ENCODE data around the gene DOCK3.

The DOCK3 gene

DNA sequence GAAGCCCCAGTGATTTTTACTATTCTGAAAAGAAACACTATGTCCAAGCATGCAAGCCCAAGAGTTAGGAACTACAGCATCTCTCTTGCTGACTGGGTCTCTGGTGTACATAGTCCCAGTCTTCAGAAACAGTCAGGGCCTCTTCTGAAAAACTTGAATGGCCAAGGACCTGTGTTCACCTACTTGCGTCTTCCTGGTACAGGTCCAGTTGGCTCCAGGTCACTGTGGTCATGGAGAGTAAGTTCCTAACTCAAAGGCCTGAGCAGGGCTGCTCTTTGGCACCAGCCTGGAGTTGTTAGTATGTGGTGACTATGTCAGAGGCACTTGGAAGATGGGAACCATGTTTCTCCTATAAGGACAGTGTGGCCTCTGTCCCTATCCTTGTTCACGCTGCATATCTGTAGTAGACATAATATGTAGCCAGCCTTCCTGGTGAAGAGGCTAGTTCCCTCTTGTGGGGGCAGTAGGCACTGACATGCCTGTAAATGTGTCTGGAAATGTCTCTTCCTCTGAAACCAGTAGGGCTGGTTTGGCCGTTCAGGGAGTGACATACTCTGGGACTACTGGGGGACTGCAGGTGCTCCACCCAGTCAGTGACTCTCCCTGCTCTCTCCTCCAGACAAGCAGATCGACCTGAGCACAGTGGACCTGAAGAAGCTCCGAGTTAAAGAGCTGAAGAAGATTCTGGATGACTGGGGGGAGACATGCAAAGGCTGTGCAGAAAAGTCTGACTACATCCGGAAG lies 713.7 kb downstream of the DOCK3 start:
- no peak overlapping the region for H3K9ac ChIP-seq (ENCODE audit: low read depth, low read length)
- H3K27me3 ChIP-seq (ENCODE audit: insufficient read depth, low read length): no peaks in the 10 kb centered on the region
- peaks cover 58% of the 10 kb centered on the region for H3K36me3 ChIP-seq (ENCODE audit: insufficient read depth, low read length)
- H3K4me3 ChIP-seq (ENCODE audit: low read length): peak overlapping the region; percentile 20; the same call in 1 of the 2 replicates
- H3K27ac ChIP-seq (ENCODE audit: low read depth, low read length): peak overlapping the region; percentile 15; the same call in 1 of the 2 replicates
- 97% methylated on average over 6 of the region's 6 CpGs for WGBS
- H3K4me1 ChIP-seq (ENCODE audit: insufficient read depth, low read length): peaks cover 18% of the 10 kb centered on the region
- peaks cover 6% of the 10 kb centered on the region; the same call in 1 of the 2 replicates for H3K9me3 ChIP-seq (ENCODE audit: insufficient read depth, low read depth, low read length)

- Histone ChIP-seq H3K36me3 (ENCODE audit: insufficient read depth, low read length) (peaks cover 70% of the 10 kb centered on the region), H3K4me1 (ENCODE audit: insufficient read depth, low read length) (peaks cover 17% of the 10 kb centered on the region), H3K27me3 (ENCODE audit: insufficient read depth, low read length) (no peaks in the 10 kb centered on the region), H3K4me3 (ENCODE audit: low read length) (no peak overlapping the region), H3K27ac (ENCODE audit: low read depth, low read length) (no peak overlapping the region), H3K9me3 (ENCODE audit: insufficient read depth, low read depth, low read length) (peaks cover 6% of the 10 kb centered on the region; the same call in 1 of the 2 replicates), H3K9ac (ENCODE audit: low read depth, low read length) (no peak overlapping the region)
- WGBS: 91% methylated on average over 6 of the region's 6 CpGs
These were observed 714.9 kb downstream of the DOCK3 start for GRCh38 chr3:51389423-51390183.

- peak overlapping the region; percentile 71 for H3K27ac ChIP-seq (ENCODE audit: low read depth, low read length)
- WGBS: 54% methylated on average over 29 of the region's 29 CpGs
- H3K4me1 ChIP-seq (ENCODE audit: insufficient read depth, low read length): peaks cover 17% of the 10 kb centered on the region
These were observed 715.7 kb downstream of the DOCK3 start for GRCh38 chr3:51390246-51391074.

GRCh38 chr3:51391075-51391565 lies 716.4 kb downstream of the DOCK3 start, which contains the start of gene RBM15B:
Gene RBM15B, plus strand, starts transcription at chr3:51391285. Its CDS starts 115 bp downstream, at chr3:51391400.
- WGBS: under 1% methylated on average over 83 of the region's 83 CpGs
- Histone ChIP-seq H3K27me3 (ENCODE audit: insufficient read depth, low read length) (no peaks in the 10 kb centered on the region), H3K36me3 (ENCODE audit: insufficient read depth, low read length) (peaks cover 83% of the 10 kb centered on the region), H3K9me3 (ENCODE audit: insufficient read depth, low read depth, low read length) (peaks cover 6% of the 10 kb centered on the region; the same call in 1 of the 2 replicates), H3K27ac (ENCODE audit: low read depth, low read length) (peak within 1 kb of the TSS; percentile 90), H3K4me1 (ENCODE audit: insufficient read depth, low read length) (peaks cover 16% of the 10 kb centered on the region), H3K9ac (ENCODE audit: low read depth, low read length) (peak within 1 kb of the TSS; percentile 98), H3K4me3 (ENCODE audit: low read length) (peak within 1 kb of the TSS; percentile 78)

More at GRCh38 chr3:51390246-51391074, 715.7 kb downstream of the DOCK3 start:
- H3K9me3 ChIP-seq (ENCODE audit: insufficient read depth, low read depth, low read length): peaks cover 6% of the 10 kb centered on the region; the same call in 1 of the 2 replicates
- peak overlapping the region; percentile 46 for H3K4me3 ChIP-seq (ENCODE audit: low read length)
- H3K36me3 ChIP-seq (ENCODE audit: insufficient read depth, low read length): peaks cover 78% of the 10 kb centered on the region
- H3K9ac ChIP-seq (ENCODE audit: low read depth, low read length): peak overlapping the region; percentile 55
- H3K27me3 ChIP-seq (ENCODE audit: insufficient read depth, low read length): no peaks in the 10 kb centered on the region

DNA sequence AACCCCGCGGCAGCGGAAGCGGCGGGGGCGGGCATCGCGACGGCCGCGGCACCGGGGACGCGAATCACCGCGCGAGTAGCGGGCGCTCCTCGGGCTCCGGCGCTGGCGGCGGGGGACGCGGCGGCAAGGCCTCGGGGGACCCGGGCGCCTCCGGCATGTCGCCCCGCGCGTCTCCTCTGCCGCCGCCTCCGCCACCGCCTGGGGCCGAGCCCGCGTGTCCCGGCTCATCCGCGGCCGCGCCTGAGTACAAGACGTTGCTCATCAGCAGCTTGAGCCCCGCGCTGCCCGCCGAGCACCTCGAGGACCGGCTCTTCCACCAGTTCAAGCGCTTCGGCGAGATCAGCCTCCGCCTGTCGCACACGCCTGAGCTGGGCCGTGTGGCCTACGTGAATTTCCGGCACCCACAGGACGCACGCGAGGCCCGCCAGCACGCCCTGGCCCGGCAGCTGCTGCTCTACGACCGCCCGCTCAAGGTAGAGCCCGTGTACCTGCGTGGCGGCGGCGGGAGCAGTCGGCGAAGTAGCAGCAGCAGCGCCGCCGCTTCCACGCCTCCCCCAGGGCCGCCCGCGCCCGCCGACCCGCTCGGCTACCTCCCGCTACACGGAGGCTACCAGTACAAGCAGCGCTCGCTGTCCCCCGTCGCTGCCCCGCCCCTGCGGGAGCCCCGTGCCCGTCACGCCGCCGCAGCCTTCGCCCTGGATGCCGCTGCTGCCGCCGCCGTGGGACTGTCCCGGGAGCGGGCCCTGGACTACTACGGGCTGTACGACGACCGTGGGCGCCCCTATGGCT lies 717.0 kb downstream of the DOCK3 start:
- H3K27me3 ChIP-seq (ENCODE audit: insufficient read depth, low read length): no peaks in the 10 kb centered on the region
- peak overlapping the region; percentile 98 for H3K9ac ChIP-seq (ENCODE audit: low read depth, low read length)
- WGBS: 6% methylated on average over 115 of the region's 115 CpGs
- peaks cover 83% of the 10 kb centered on the region for H3K36me3 ChIP-seq (ENCODE audit: insufficient read depth, low read length)
- H3K4me1 ChIP-seq (ENCODE audit: insufficient read depth, low read length): peaks cover 10% of the 10 kb centered on the region
- H3K9me3 ChIP-seq (ENCODE audit: insufficient read depth, low read depth, low read length): peaks cover 6% of the 10 kb centered on the region; the same call in 1 of the 2 replicates
- H3K4me3 ChIP-seq (ENCODE audit: low read length): peak overlapping the region; percentile 78
- H3K27ac ChIP-seq (ENCODE audit: low read depth, low read length): peak overlapping the region; percentile 90

- peaks cover 85% of the 10 kb centered on the region for H3K36me3 ChIP-seq (ENCODE audit: insufficient read depth, low read length)
- peaks cover 10% of the 10 kb centered on the region for H3K4me1 ChIP-seq (ENCODE audit: insufficient read depth, low read length)
- H3K9ac ChIP-seq (ENCODE audit: low read depth, low read length): peak overlapping the region; percentile 98
- H3K4me3 ChIP-seq (ENCODE audit: low read length): peak overlapping the region; percentile 78
- no peaks in the 10 kb centered on the region for H3K27me3 ChIP-seq (ENCODE audit: insufficient read depth, low read length)
- H3K27ac ChIP-seq (ENCODE audit: low read depth, low read length): peak overlapping the region; percentile 90; the same call in 1 of the 2 replicates
- H3K9me3 ChIP-seq (ENCODE audit: insufficient read depth, low read depth, low read length): peaks cover 6% of the 10 kb centered on the region; the same call in 1 of the 2 replicates
- WGBS: 93% methylated on average over 42 of the region's 42 CpGs
These were observed 717.8 kb downstream of the DOCK3 start for GRCh38 chr3:51392355-51393133.

DNA sequence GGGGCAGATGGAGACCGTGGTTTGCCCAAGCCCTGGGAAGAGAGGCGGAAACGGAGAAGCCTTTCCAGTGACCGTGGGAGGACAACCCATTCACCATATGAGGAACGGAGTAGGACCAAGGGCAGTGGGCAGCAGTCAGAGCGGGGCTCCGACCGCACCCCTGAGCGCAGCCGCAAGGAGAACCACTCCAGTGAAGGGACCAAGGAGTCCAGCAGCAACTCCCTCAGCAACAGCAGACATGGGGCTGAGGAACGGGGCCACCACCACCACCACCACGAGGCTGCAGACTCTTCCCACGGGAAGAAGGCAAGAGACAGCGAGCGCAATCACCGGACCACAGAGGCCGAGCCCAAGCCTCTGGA lies 718.4 kb downstream of the DOCK3 start:
- Histone ChIP-seq H3K27ac (ENCODE audit: low read depth, low read length) (no peak overlapping the region), H3K4me1 (ENCODE audit: insufficient read depth, low read length) (peaks cover 10% of the 10 kb centered on the region), H3K4me3 (ENCODE audit: low read length) (peak overlapping the region; percentile 78; the same call in 1 of the 2 replicates), H3K36me3 (ENCODE audit: insufficient read depth, low read length) (peaks cover 84% of the 10 kb centered on the region), H3K9me3 (ENCODE audit: insufficient read depth, low read depth, low read length) (peaks cover 6% of the 10 kb centered on the region; the same call in 1 of the 2 replicates), H3K27me3 (ENCODE audit: insufficient read depth, low read length) (no peaks in the 10 kb centered on the region), H3K9ac (ENCODE audit: low read depth, low read length) (no peak overlapping the region)
- 96% methylated on average over 17 of the region's 17 CpGs for WGBS

GRCh38 chr3:51393564-51393963 lies 718.8 kb downstream of the DOCK3 start:
- H3K9ac ChIP-seq (ENCODE audit: low read depth, low read length): no peak overlapping the region
- H3K27ac ChIP-seq (ENCODE audit: low read depth, low read length): no peak overlapping the region
- H3K36me3 ChIP-seq (ENCODE audit: insufficient read depth, low read length): peaks cover 84% of the 10 kb centered on the region
- H3K27me3 ChIP-seq (ENCODE audit: insufficient read depth, low read length): no peaks in the 10 kb centered on the region
- peaks cover 10% of the 10 kb centered on the region for H3K4me1 ChIP-seq (ENCODE audit: insufficient read depth, low read length)
- H3K9me3 ChIP-seq (ENCODE audit: insufficient read depth, low read depth, low read length): peaks cover 6% of the 10 kb centered on the region; the same call in 1 of the 2 replicates
- WGBS: 95% methylated on average over 14 of the region's 14 CpGs
- H3K4me3 ChIP-seq (ENCODE audit: low read length): no peak overlapping the region; the same call in 1 of the 2 replicates

DNA sequence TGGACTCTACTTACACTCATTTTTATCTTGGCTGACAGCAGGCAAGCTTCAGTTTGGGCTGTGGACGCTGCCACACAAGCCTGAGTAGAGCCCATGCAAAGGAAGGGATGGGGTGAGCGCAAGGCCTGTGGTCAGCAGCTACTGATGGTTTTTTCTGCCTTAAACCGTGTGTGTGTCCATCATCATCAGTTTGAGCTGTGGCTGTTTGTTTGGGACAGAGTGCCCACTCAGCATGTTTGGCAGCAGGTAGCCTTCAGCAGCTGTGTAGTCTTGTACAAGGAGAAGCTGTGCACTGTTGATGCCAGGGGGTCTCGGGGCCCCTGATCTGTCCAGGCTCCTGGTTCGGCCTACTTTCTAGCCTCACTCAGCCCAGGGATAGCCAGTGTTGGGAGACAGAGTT lies 719.8 kb downstream of the DOCK3 start:
- H3K27me3 ChIP-seq (ENCODE audit: insufficient read depth, low read length): no peaks in the 10 kb centered on the region
- 93% methylated on average over 5 of the region's 5 CpGs for WGBS
- H3K9me3 ChIP-seq (ENCODE audit: insufficient read depth, low read depth, low read length): peaks cover 6% of the 10 kb centered on the region; the same call in 1 of the 2 replicates
- no peak overlapping the region for H3K27ac ChIP-seq (ENCODE audit: low read depth, low read length)
- no peak overlapping the region for H3K9ac ChIP-seq (ENCODE audit: low read depth, low read length)
- peaks cover 10% of the 10 kb centered on the region for H3K4me1 ChIP-seq (ENCODE audit: insufficient read depth, low read length)
- H3K36me3 ChIP-seq (ENCODE audit: insufficient read depth, low read length): peaks cover 84% of the 10 kb centered on the region
- H3K4me3 ChIP-seq (ENCODE audit: low read length): no peak overlapping the region

Measured in HUES64 (cell line).